Measurements from ENCODE around the gene PALS2. TPM values are rescaled to one million over a fixed set of nuclear protein-coding genes. Genes with fewer than 3 reads are reported as not detected.

Gene PALS2
- total and polyA plus RNA-seq, 2 of the 13 experiments (the other 11 are each of a cell fraction or from before 2014, with no cell fraction given), result 3.1 to 21.9 TPM

GRCh38 chr7:24611130-24611529 lies 37.9 kb downstream of the PALS2 start:
- no peak overlapping the region for H3K9ac ChIP-seq (ENCODE audit: insufficient read depth, low read depth, low read length)
- ATAC-seq (no peak), FAIRE-seq (no peak), DNase-seq (ENCODE audit: low spot score) (no peak)
- intact Hi-C loops (cut with micrococcal nuclease; ENCODE audit: unreplicated experiment) (no loop called here), in situ Hi-C loops (cut with HindIII; ENCODE audit: extremely low pct_ligation_motif_present, low pct_unique_long_range_greater_than_20kb) (no loop called here)
- no peaks in the 10 kb centered on the region for H3K4me1 ChIP-seq (ENCODE audit: insufficient read depth, low read length)
- no peaks in the 10 kb centered on the region for H3K9me3 ChIP-seq (ENCODE audit: low read length)
- TF ChIP-seq ZNF841 (CRISPR knock-in tag; IDR thresholded peaks at IDR 0.05; ENCODE audit: borderline replicate concordance), result no peak
- TF ChIP-seq SUZ12 (IDR thresholded peaks at IDR 0.05; ENCODE audit: low read depth, low read length), result no peak
- TF ChIP-seq ZHX2 (IDR thresholded peaks at IDR 0.05; ENCODE audit: low read depth), result no peak
- no peak for TF ChIP-seq ZHX2 (CRISPR knock-in tag; IDR thresholded peaks at IDR 0.05; ENCODE audit: borderline replicate concordance)
- TF ChIP-seq IKZF5 (CRISPR knock-in tag; IDR thresholded peaks at IDR 0.05), result no peak
- no peak for TF ChIP-seq CBX2 (IDR thresholded peaks at IDR 0.05; ENCODE audit: low read depth, low read length)
- TF ChIP-seq CBX2 (CRISPR knock-in tag; IDR thresholded peaks at IDR 0.05; ENCODE audit: low read depth), result no peak
- no peak for TF ChIP-seq PHF20 (CRISPR knock-in tag; IDR thresholded peaks at IDR 0.05)
- TF ChIP-seq GMEB1 (CRISPR knock-in tag; IDR thresholded peaks at IDR 0.05; ENCODE audit: borderline replicate concordance), result no peak
- TF ChIP-seq EHMT2 (IDR thresholded peaks at IDR 0.05; ENCODE audit: borderline replicate concordance, low read depth, low read length), result no peak
- no peak for TF ChIP-seq SKI (IDR thresholded peaks at IDR 0.05; ENCODE audit: partially characterized antibody)
- no peak for TF ChIP-seq KLF15 (CRISPR knock-in tag; IDR thresholded peaks at IDR 0.05; ENCODE audit: borderline replicate concordance)
- TF ChIP-seq ZBTB8A (CRISPR knock-in tag; IDR thresholded peaks at IDR 0.05; ENCODE audit: borderline replicate concordance, low read depth), result no peak
- H3K27me3 ChIP-seq (ENCODE audit: control insufficient read depth in 1 of 2, insufficient read depth in 2 of 2, low read length in 2 of 2), result no peaks in the 10 kb centered on the region
- BruUV-seq (replicated peaks), result no TSS peak
- POLR2A ChIA-PET, result no interaction called here
- 94% methylated on average over 3 of the region's 3 CpGs for WGBS (ENCODE audit: low lambda C conversion rate)
- H2AFZ ChIP-seq (ENCODE audit: low read length), result no peak overlapping the region
- H3K79me2 ChIP-seq (ENCODE audit: insufficient read depth, low read length), result no peaks in the 10 kb centered on the region
- no peaks in the 10 kb centered on the region for H4K20me1 ChIP-seq (ENCODE audit: insufficient read depth, low read length)
- no peaks in the 10 kb centered on the region for H3K36me3 ChIP-seq (replicated peaks in 1 of 2; ENCODE audit: control insufficient read depth in 1 of 2, insufficient read depth in 2 of 2, low read length in 2 of 2)
- no peak overlapping the region for H3K4me3 ChIP-seq (replicated peaks in 1 of 3; ENCODE audit: insufficient read depth in 1 of 3, low read depth in 2 of 3, low read length in 3 of 3)
- CTCF ChIA-PET (ENCODE audit: low intra/inter-chr PET ratio, low total read pairs), result no interaction called here
- no peak overlapping the region for H3K4me2 ChIP-seq (ENCODE audit: low read depth, low read length)
- H3K27ac ChIP-seq (ENCODE audit: extremely low read length, insufficient read depth, low read length), result no peak overlapping the region
